Measurements from ENCODE around the gene ZG16. TPM values are rescaled to one million over a fixed set of nuclear protein-coding genes. Genes with fewer than 3 reads are reported as not detected.

ZG16 gene, protein sequence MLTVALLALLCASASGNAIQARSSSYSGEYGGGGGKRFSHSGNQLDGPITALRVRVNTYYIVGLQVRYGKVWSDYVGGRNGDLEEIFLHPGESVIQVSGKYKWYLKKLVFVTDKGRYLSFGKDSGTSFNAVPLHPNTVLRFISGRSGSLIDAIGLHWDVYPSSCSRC
- total RNA-seq = not detected in 2 replicates

DNA sequence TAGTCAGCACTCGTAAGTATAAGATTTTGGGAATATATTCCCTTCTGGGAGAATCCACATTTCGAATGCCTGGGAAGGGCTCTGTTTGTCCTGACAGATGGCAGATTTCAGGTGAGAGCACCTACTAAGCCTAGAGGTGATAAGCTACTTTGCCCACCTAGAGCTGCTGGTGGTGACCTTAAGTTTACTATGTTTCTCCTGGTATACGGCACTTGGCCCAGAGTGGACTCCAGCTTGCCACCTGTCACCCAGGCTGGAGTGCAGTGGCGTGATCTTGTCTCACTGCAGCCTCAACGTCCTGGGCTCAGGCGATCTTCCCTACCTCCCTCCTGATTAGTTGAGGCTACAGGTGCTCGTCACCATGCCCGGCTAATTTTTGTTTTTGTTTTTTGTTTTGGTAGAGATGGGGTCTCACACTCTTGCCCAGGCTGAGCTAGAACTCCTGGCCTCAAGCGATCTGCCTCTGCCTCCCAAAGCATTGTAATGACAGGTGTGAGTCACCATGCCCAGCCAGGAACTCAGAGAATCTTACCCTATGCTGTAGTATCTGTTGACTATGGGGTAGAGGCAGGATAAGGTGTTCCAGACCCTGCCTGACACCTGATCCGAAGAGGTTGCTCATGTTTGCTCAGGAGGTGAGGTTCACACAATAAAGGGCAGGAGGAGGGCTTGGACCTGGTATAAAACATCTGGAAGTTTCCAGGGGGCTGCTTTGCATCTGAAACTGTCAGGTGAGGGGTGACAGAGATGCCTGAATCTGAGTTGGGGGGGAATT, at the start of gene ZG16:
ZG16 (plus strand) TSS at position 681 of the 775 bp plus-strand sequence. CDS start 1,011 bp downstream, outside the sequence.

DNA sequence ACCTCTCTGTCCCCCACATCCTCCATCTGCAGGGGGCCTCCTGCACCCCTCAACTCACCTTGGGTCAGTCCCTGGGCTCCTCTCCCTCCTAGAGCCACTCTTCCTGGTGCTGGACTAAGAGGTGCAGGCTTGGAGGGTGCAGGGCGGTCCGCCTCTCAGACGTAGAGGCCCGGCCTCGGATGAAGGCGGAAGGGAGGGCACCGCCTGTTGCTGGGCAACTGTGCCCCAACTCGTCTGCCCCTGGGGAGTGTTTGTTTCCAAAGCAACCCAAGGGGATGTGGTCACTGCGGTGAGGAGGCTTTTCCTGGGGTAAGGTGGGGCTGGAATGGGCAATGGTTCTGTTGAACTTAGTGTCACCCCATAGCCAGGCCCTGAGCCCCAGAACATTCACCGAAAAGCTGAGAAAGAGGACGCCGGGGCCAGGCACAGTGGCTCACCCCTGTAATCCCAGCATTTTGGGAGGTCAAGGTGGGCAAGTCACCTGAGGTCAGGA, 32.2 kb upstream of the ZG16 start, which contains the start of gene C16orf54:
C16orf54 (minus strand) TSS at position 138 of the 493 bp plus-strand sequence. CDS start 1,039 bp downstream, outside the sequence.

DNA sequence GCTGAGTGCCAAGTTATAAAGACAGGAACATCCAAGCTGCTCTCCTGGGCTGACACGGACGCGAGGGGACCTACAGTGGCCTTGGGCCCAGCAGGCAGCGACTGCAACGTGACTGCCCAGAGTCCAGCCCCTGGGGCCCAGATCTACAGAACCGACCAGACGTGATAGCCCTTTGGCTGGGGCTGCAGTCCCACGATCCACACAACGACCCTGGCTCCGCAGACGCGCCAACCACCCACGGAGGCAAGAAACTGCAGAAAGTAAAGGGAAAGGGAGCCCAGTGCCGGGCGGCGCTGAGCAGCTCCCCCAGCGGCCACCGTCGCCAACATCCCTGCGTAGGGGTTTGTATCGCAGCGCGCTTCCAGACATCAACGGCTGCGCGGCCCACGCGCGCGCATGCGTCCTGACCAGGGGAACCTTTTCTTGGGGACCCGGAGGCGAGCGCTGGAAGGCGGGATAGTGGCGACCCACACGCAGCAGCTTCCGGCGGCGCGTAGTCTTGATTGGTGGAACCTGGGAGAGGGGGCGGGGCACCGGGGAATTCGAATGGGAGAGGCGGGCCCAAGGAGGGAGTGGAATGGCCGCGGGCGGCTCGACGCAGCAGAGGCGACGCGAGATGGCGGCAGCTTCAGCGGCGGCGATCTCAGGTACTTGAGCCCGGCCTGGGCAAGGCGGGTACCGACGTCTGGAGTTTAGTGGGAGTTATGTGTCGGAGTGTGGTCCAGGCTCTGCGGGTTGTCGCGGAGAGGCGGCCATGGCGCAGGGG, 12.3 kb downstream of the ZG16 start, which contains the start of gene KIF22:
KIF22 (plus strand) TSS at position 569 of the 766 bp plus-strand sequence; CDS start at position 578, 9 bp downstream.

DNA sequence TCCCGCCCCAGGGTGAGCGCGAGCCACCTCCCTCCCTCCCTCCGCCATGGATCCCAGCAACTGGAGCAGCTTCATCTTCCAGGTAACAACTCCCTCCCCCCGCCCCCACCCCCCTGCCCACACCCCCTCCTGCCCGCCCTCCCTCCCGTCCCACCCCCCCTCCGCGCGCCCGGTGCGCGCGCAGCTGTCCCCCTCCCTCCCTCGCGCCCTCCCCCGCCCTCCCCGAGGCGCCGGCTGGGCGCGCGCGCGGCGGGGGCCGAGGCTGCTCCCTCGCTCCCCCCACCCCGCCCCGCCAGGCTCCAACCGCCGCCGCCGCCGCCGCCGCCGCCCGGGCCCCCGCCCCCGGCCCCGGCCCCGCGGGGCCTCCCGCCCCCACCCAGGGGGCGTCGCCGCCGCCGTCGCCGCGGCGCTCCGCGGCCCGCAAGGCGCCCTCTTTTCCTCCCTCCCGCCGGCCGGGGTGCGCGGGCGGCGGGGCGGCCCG, 28.1 kb downstream of the ZG16 start, which contains the start of gene MAZ:
MAZ (plus strand) TSS at position 431 of the 481 bp plus-strand sequence. CDS start 173 bp downstream, outside the sequence.

DNA sequence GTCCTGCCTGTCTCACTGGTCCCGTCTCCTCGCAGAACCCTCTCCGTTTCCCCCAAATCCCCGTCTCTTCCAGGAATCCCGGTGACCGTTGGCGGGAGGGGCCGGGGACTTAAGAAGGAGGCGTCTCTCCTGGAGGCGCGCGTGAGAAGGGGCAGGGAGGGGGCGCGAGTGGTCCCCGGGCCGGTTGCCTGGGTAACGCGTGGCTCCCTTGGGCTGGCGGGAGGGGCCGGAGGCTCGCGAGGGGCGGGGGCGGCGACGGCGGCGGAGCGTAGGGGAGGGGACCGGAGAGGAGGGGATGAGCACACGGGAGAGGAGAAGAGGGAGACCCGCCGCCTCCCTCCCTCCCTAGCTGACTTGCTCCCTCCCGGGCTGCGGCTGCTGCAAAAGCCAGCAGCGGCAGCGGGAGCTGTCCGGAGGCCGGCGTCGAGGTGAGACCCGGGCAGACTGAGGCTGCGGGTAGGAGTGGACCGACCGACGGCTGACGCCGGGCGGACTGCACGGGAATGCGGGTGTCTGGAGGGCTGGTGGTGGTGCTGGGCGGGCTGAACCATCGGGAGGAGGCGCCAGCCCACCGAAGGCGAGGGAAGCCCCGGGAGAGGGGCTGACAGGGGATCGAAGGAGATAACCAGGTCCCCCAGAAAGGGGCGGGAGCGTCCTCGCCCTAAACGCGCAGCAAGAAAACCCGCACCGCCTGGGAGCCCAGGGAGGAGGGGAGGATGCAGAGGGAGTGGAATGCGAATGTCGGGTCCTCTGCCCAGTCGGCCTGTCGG, 34.0 kb downstream of the ZG16 start, which contains the start of gene PRRT2:
PRRT2 (plus strand) TSS at position 298 of the 770 bp plus-strand sequence. CDS start 862 bp downstream, outside the sequence.

DNA sequence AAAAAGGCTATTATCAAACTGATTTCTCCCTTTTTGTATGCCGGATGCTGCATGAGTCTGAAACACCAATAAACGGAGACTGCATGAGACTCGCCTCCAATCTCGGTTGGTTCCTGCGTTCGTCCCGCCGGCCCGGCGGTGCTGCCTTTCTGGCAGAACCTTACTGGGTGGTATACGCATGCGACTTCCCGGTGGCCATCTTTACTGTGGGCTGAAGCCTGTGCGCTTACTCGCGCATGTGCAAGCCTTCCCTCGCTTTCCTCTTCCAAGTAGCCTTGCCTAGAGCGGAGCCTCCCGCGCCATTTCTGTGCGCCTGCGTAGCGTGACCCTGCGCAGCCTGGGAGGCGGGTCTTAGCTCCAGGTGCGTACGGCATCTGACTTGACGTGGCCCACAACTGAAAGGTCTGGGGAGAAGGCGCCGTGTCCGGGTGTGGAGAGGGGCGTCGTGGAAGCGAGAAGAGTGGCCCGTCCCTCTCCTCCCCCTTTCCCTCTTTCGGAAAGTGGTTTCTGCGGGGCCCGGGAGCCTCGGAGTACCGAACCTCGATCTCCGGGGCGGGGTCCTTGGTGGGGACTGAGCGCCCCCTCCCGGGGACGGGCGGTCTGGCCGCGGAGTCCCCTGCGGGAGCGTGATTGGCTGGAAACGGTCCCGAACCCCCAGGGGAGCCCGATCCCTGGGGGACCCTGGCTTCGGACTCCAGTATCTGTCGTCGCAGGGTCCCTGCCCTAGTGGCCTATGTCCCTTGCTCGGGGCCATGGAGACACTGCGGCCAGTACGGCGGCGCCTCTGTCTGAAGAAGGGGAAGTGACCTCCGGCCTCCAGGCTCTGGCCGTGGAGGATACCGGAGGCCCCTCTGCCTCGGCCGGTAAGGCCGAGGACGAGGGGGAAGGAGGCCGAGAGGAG, 38.0 kb downstream of the ZG16 start, which contains the start of gene PAGR1:
PAGR1 (plus strand) TSS at position 360 of the 901 bp plus-strand sequence; CDS start at position 734, 374 bp downstream.

DNA sequence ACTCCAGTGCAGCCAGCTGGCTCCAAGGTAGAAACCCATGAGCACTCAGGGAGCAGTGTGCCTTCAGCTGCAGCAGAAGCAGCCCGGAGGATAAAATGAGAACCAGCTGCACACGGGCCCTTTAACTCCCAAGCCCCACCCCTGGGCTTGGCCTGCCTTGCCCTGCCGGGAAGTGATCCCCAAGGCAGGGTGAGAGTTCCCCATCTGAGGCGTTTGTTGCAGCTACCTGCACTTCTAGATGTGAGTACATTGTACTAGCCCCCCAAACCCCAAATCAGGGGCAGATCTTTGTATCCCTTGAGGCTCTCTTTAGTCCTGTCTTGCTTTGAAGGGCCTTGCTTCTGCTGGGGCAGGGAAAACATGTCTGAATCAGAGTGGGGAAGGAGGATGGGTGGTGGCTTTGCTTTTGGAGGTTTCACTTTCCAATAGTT, 42.2 kb downstream of the ZG16 start, which contains the start of gene MVP:
MVP (plus strand) TSS at position 192 of the 431 bp plus-strand sequence. CDS start 10,088 bp downstream, outside the sequence.

Other genes starting within 250 kb of the ZG16 start
- not detected in 2 replicates for gene SPN, start 115.0 kb upstream of the ZG16 start, total RNA-seq
- gene QPRT, start 99.1 kb upstream of the ZG16 start, total RNA-seq = 0.21 and 54.5 TPM in 2 replicates
- not detected in 2 replicates for gene C16orf54, start 32.3 kb upstream of the ZG16 start, total RNA-seq
- gene KIF22, start 12.5 kb downstream of the ZG16 start, total RNA-seq = 13.7 and 14.5 TPM in 2 replicates
- gene MAZ, start 28.3 kb downstream of the ZG16 start, total RNA-seq = 135 and 146 TPM in 2 replicates
- gene PRRT2, start 33.9 kb downstream of the ZG16 start, total RNA-seq = not detected in 2 replicates
- gene PAGR1, start 37.9 kb downstream of the ZG16 start, total RNA-seq = 18.3 and 24.3 TPM in 2 replicates
- gene MVP, start 42.2 kb downstream of the ZG16 start, total RNA-seq = 104 and 244 TPM in 2 replicates
- 62.4 and 65.3 TPM in 2 replicates for gene CDIPT, start 85.0 kb downstream of the ZG16 start, total RNA-seq
- 5.3 and 8.7 TPM in 2 replicates for gene SEZ6L2, start 121.3 kb downstream of the ZG16 start, total RNA-seq
- 1.7 and 8.9 TPM in 2 replicates for gene ASPHD1, start 122.2 kb downstream of the ZG16 start, total RNA-seq
- 14.2 and 15.3 TPM in 2 replicates for gene KCTD13, start 148.0 kb downstream of the ZG16 start, total RNA-seq
- 66.7 and 80.6 TPM in 2 replicates for gene TMEM219, start 183.8 kb downstream of the ZG16 start, total RNA-seq
- gene TAOK2, start 195.6 kb downstream of the ZG16 start, total RNA-seq = 25.2 and 28.7 TPM in 2 replicates
- 5.1 and 10.2 TPM in 2 replicates for gene HIRIP3, start 217.4 kb downstream of the ZG16 start, total RNA-seq
- gene INO80E, start 218.0 kb downstream of the ZG16 start, total RNA-seq = 21.0 and 28.1 TPM in 2 replicates
- gene DOC2A, start 232.8 kb downstream of the ZG16 start, total RNA-seq = 0.72 TPM in 1 of 2 replicates, not detected in the other
- gene C16orf92, start 244.9 kb downstream of the ZG16 start, total RNA-seq = not detected in 2 replicates

Data from tracheal epithelial cell (primary cell).